Left lobe of liver (tissue), 2 donors: ENCODE measurements around the gene PTPRO. TPM values are rescaled to one million over a fixed set of nuclear protein-coding genes. Genes with fewer than 3 reads are reported as not detected.
"Not testable (repeated sequence)": the region's sequence is repeated elsewhere in the genome, so short reads cannot be mapped to it uniquely, and the experiment has no call there.

Source experiments
- ATAC-seq: fragments of 200-7000 bp; cut with Tn5 transposase; one replicate; pipeline ENCODE4 v1.9.1; 2020; ENCODE audit warnings: mild to moderate bottlenecking, moderate library complexity
- DNase-seq: peaks from one replicate; pipeline ENCODE4 v3.0.0-alpha.2; 2020; ENCODE audit warnings: low spot score
- total RNA-seq: library from RNA; stranded (reverse); gene quantifications from one replicate; pipeline ENCODE4 v1.2.1, GENCODE V29; 2021
- donor health status: DM: no; HTN: no; CAD: no; lungs with moderate emphysema.
- donor health status: DM: no; HTN: yes; CAD: no.

PTPRO gene
- total RNA-seq, 1 donor from 2014 or later, result 0.58 TPM

GRCh38 chr12:15599266-15600037, 277.1 kb downstream of the PTPRO start:
- ATAC-seq, result peak; percentile 65
- no peak for DNase-seq

- ATAC-seq (no peak), DNase-seq (no peak)
Measured at GRCh38 chr12:15600223-15600935, 278.1 kb downstream of the PTPRO start.

- DNase-seq (no peak), ATAC-seq (no peak)
Measured at GRCh38 chr12:15601210-15601800, 279.0 kb downstream of the PTPRO start.

GRCh38 chr12:15602051-15602672, 279.9 kb downstream of the PTPRO start:
- no peak for DNase-seq
- no peak for ATAC-seq

- DNase-seq (no peak), ATAC-seq (no peak)
Measured at GRCh38 chr12:15603474-15604085, 281.3 kb downstream of the PTPRO start.

GRCh38 chr12:15605881-15606590, 283.7 kb downstream of the PTPRO start:
- DNase-seq (no peak), ATAC-seq (peak; percentile 50)

- no peak for ATAC-seq
- no peak for DNase-seq
Measured at GRCh38 chr12:15608406-15608805, 286.1 kb downstream of the PTPRO start.

GRCh38 chr12:15608941-15609340, 286.6 kb downstream of the PTPRO start:
- ATAC-seq, result no peak
- no peak for DNase-seq

GRCh38 chr12:15613981-15614380, 291.7 kb downstream of the PTPRO start:
- DNase-seq (no peak), ATAC-seq (no peak)

GRCh38 chr12:15616495-15616894, 294.2 kb downstream of the PTPRO start:
- not testable (repeated sequence) for DNase-seq

GRCh38 chr12:15620741-15621539, 298.6 kb downstream of the PTPRO start:
- ATAC-seq, result no peak
- no peak for DNase-seq

More at GRCh38 chr12:15616495-15616894, 294.2 kb downstream of the PTPRO start:
- ATAC-seq, result not testable (repeated sequence)

GRCh38 chr12:15625075-15625474, 302.8 kb downstream of the PTPRO start:
- ATAC-seq, result no peak
- no peak for DNase-seq

- no peak for DNase-seq
- ATAC-seq, result no peak
Measured at GRCh38 chr12:15627995-15628945, 306.0 kb downstream of the PTPRO start.

GRCh38 chr12:15629108-15629507, 306.8 kb downstream of the PTPRO start:
- ATAC-seq, result peak; percentile 95
- DNase-seq, result peak; percentile 63

- DNase-seq (no peak), ATAC-seq (no peak)
Measured at GRCh38 chr12:15629761-15630160, 307.5 kb downstream of the PTPRO start.

- DNase-seq, result no peak
- ATAC-seq, result no peak
Measured at GRCh38 chr12:15631007-15631715, 308.9 kb downstream of the PTPRO start.

GRCh38 chr12:15632708-15633107, 310.4 kb downstream of the PTPRO start:
- ATAC-seq (no peak), DNase-seq (no peak)

GRCh38 chr12:15633201-15633600, 310.9 kb downstream of the PTPRO start:
- ATAC-seq (no peak), DNase-seq (no peak)
